ENCODE measurements around the gene DGKD.

The DGKD gene

GRCh38 chr2:233447506-233448219 lies 93.4 kb downstream of the DGKD start:
- DNase-seq, result no peak

- DNase-seq, result no peak
Measured at GRCh38 chr2:233448220-233448559, 93.9 kb downstream of the DGKD start.

GRCh38 chr2:233448575-233448974 lies 94.3 kb downstream of the DGKD start:
- no peak for DNase-seq

- DNase-seq, result peak; percentile 40
Measured at GRCh38 chr2:233449081-233449901, 95.0 kb downstream of the DGKD start.

GRCh38 chr2:233449921-233450863 lies 95.9 kb downstream of the DGKD start:
- DNase-seq, result no peak

GRCh38 chr2:233450864-233451575 lies 96.7 kb downstream of the DGKD start:
- no peak for DNase-seq

- no peak for DNase-seq
Measured at GRCh38 chr2:233451950-233452349, 97.7 kb downstream of the DGKD start.

- DNase-seq, result no peak
Measured at GRCh38 chr2:233453111-233453915, 99.0 kb downstream of the DGKD start.

- DNase-seq, result no peak
Measured at GRCh38 chr2:233453916-233454315, 99.6 kb downstream of the DGKD start.

GRCh38 chr2:233455006-233455405 lies 100.7 kb downstream of the DGKD start:
- no peak for DNase-seq

- DNase-seq, result no peak
Measured at GRCh38 chr2:233455491-233455890, 101.2 kb downstream of the DGKD start.

GRCh38 chr2:233456111-233456510 lies 101.8 kb downstream of the DGKD start:
- no peak for DNase-seq

GRCh38 chr2:233456934-233457333 lies 102.6 kb downstream of the DGKD start:
- no peak for DNase-seq

- DNase-seq, result no peak
Measured at GRCh38 chr2:233457356-233457755, 103.1 kb downstream of the DGKD start.

- DNase-seq, result no peak
Measured at GRCh38 chr2:233458031-233458610, 103.8 kb downstream of the DGKD start.

- DNase-seq, result no peak
Measured at GRCh38 chr2:233458826-233459225, 104.5 kb downstream of the DGKD start.

GRCh38 chr2:233459426-233459825 lies 105.1 kb downstream of the DGKD start:
- no peak for DNase-seq

- no peak for DNase-seq
Measured at GRCh38 chr2:233460726-233461441, 106.6 kb downstream of the DGKD start.

- no peak for DNase-seq
Measured at GRCh38 chr2:233461481-233461891, 107.2 kb downstream of the DGKD start.

GRCh38 chr2:233462202-233462785 lies 108.0 kb downstream of the DGKD start:
- DNase-seq, result no peak
